Stimulated activated CD4-positive, alpha-beta T cell treated with anti-CD3 and anti-CD28 coated beads, Interleukin-12 subunit alpha, Interleukin-12 subunit beta, amount 100 ng/mL, for 24 hours (primary cell): Measurements from ENCODE around the gene EXOC6.
"Not testable (repeated sequence)": the region's sequence is repeated elsewhere in the genome, so short reads cannot be mapped to it uniquely, and the experiment has no call there.

ENCODE experiments used
- DNase-seq, 2 experiments: peaks; one replicate each; pipeline ENCODE4 v3.0.0-alpha.2; 2020; ENCODE audit warnings: low read depth in 2 of 2

EXOC6 gene

DNA sequence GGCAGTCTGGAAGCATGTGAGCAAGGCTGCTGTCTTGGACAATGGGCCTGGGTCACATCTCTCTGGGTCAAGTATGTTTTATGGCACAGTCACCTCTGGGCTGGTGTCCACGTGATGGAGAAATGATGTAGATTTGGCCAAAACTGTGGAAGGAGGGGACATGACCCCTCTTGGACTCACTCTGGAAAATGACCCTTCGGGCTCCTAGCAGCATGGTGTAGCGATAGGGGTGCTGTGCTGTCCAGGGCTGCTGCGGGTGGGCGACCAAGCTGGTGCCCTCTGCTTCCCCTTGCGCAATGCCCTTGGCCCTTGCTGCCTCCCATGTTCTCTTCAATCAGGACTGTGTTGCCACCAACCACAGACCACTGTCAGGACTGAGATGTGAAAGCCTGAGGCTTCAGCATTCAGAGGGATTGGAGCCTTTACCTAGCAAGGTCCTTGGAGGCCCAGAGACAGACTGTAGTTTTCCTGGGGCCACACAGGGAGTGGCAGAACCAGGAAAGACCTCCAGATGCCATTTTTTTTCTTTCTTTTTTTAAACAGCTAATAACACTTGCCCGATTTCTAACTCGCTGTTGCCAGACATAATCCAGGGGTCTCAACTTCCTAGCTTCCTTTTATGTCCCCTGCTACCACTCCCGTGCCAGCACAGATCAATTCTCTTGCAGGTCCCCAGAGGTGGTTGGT, 231.5 kb downstream of the EXOC6 start:
- no peak for DNase-seq

DNA sequence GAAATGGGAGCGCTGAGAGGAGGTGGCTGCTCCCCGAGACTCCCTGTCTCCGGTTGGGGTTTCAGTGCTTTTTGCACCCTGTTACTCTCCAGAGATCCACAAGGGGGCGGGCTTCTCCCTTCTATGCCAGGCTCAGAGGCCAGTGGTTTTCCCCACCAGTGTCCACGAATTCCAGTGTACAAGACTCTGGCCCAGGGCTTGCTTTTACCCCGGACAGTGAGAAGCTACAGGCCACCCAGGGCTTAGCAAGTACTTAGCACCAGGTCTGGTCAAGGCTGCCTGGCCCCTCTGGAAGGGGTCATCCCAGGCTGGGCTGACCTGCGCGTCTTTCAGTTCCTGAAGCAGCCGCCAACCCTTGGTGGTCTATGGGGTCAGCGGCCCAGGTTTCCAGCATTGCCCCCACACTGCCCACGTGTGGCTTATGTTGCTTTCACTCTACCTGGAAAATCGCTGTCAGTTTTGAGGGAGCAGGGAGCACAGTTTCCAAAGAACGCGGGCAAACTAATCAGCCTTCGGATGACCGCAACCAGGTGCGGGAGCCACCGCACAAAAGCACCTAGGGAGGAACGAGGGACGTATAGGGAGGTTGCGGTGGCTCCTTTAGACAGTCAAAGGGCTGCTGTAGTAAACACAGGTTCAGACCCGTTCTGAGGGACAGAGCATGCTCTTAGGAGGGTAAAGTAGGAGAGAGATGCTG, 232.2 kb downstream of the EXOC6 start:
- DNase-seq: no peak

DNA sequence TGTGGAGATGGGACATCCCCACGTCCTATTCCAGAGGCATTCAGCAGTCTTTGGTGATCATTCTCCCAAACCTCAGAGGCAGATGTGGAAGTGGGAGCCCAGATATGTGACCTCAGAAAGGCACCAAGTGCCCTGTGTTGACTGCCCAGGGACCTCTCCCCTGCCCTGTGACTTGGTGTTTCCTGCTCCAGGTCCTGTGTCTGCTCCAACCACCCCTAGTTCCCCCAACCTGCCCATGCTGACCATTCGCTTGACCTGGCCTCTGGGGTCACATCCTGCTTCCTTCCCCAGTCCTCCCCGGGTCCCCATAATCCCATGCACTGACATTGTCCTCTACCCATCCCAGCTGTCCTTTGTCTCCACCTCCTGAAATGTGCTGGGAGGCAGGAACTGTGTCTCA, 233.0 kb downstream of the EXOC6 start:
- DNase-seq: no peak

DNA sequence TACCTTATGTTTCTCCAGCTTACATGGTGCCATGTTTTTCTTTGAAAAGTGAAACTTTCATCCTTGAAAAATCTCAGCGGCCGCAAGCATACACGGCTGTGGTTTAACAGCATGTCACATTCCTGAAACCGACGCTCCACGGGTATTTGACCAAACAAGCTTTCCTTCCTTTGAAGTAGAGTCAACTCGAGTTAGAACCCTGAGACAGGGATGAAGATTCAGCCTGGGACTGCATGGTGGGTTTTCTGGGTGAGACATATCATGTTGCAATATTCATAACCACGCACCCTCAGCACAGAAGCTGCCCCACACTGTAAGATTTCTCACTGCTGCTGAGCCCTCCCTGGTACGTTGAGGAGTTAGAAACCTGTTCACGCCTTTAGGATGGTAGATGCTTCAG, 233.5 kb downstream of the EXOC6 start:
- DNase-seq: no peak

DNA sequence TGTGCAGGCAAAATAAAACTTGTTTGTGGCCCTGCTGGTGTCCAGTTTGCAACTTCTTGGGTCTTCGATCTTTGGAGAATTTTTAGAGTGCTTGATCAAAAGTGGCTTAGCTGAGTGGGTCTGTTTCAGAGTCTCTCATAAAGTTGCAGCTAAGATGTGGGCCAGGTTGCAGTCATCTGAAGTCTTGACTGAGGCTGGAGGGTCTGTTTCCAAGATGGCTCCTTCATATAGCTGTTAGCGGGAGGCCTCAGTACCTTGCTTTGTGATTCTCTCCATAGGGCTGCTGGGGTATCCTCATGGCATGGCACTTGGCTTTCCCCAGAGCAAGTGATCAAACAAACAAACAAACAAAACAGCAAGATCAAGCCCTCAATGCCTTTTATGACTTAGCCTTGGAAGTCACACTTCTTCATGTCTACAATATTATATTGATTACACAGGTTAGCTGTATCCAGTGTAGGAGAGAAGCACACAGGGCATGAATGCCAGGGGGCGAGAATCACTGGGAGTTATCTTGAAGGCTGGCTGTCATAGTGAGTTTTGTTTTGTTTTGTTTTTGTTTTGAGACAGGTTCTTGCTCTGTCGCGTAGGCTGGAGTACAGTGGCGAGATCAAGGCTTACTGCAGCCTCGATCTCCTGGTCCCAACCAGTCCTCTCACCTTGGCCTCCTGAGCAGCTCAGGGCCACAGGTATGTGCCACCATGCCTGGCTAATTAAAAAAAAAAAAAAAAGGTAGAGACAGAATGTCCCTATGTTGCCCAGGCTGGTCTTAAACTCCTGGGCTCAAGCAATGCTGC, 235.6 kb downstream of the EXOC6 start:
- DNase-seq: no peak

DNA sequence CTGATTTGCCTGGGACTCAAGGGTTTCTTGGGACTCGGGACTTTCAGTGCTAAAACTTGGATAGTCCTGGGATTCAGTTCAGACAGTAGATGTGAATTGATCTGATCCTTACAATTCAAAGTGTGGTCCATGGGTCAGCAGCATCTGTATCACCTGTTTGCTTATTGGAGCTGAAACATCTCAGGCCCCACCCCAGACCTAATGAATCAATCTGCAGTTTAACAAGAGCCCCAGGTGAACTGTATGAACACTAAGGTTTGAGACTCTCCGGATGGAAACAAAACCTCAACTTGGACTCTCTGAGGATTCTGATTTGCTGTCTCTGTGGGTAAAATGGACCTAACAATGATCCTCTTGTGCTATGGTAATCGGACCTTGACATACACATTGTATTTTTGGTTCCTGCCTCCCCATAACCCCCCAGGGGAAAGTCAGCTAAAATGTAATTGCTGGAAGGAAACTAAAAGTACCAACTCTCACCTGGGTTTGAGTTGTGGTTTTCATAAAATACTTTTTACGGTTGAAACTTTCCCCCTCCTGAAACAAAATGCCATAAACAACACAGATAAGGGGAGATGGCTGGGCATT, 237.0 kb downstream of the EXOC6 start:
- DNase-seq: no peak

DNA sequence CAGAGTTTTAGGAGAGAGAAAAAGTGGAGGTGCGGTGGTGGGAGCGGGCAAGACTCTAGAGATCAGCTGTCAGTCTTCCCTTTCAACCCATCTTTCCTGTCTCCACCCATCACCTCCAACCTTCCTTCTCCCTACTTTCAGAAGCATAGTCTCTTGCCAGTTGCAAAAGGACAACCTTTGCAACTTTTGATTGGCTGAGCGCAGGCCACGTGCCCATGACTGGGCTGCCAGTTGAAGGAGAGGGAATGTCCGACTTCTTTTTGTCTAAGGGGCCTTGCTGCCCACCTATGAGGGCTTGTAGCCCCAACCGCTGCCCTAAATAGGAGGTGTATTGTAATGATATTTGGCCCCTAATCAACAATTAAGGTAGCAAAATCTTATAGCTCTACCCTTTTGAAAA, 238.0 kb downstream of the EXOC6 start:
- DNase-seq: no peak

DNA sequence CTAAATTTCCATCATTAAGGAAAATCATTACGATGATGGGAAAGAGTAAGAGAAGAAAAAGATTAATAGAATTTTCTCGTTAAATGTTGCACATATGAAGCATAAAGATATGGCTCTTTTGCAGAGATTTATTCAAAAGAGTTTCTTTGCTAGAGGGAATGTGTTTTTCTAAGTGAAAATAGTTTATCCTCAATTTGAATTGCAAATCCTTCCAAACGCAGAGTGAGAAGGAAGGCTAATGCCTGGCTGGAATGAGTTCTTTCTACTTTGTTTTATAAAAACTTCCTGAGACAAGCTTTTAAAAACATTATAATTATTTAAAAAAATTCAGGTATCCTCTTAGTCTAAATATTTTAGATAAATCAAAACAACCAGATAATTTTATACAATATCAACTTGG, 239.5 kb downstream of the EXOC6 start:
- DNase-seq: no peak

DNA sequence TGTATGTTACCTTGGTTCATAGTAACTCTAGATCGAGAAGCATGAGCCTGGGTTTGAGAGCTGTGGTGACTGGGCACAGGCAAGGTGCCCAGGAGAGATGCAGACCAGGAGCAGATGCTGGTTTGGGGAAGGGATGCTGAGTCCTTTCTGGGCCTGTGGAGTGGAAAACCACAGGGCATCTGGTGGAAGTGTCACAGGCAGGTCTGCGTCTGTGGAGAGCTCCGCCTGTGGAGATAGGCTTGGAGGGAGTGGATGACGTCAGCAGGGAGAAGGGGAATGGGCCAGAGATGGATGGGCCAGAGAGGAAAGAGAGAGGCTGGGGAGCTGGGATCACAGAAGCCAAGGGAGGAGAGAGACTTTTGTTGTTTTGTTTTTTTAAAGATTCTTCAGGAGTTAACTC, 240.1 kb downstream of the EXOC6 start:
- no peak for DNase-seq

DNA sequence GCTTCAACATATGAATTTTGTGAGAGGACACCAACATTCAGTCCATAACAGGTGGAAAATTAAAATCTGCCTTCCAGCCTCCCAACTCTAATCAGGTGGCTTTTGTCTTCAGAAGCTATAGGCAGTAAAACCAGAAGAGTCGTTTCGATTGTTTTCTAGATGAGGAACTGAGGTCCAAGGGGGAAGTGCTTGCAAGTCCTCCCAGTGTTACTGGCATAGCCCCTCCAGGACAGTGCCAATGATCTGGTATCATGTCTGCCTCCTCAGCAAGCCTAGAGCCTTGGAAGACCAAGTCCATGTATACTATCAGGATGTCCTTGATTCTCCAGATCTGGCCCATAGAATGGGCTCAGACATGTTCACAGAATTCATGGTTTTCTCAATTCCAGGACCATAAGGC, 242.3 kb downstream of the EXOC6 start:
- no peak for DNase-seq

DNA sequence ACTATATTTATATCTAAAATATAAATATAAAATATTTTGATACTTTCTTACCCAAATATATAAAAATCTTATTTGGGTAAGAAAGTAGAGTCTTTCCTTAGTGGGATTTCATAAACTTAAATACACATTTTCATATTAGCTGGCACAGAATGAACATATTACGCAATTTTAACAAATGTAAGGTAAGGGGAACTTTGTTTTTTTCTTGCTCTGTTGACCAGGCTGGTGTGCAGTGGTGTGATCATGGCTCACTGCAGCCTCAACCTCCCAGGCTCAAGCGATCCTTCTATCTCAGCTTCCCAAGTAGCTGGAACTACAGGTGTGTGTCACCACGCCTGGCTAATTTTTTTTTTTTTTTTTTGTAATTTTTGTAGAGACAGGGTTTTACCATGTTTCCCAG, 243.6 kb downstream of the EXOC6 start:
- DNase-seq: no peak

DNA sequence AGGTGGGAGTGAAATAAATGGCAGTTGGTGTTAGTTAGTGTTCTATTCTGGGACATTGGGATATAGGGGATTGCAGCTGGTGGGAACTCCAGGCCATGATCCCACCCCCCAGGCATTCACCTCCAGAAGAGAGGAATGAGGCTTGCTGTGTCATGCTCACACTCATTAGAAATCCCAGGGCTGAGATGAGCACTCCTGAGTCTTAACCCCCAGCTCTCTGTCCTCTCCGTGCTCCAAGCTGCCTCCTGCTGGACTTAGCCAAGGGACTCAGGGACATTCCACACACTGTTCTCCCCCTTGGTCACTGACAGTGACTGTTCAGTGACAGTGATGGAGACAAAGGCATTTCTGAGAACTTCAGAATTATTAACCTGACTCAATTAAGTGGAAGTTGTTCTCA, 246.9 kb downstream of the EXOC6 start:
- DNase-seq: no peak

DNA sequence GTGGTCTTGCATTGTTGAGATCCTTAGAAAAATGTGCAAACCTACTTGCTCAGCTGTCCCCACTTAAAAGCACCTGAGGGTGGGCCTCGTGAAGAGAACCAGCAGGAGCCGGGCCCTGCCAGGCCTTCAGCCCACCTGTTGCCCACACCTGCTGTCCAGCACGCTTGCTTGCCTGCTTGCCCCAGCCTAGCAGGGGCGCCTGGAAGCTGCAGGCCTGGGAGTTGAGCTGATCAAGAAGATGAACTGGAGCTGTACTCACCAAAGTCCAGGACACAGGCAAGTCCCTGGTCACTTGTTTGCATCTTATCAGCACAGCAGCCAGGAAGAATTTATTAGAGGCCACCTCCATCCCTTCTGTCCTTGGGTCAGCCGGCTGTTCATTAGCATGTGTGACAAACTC, 248.6 kb downstream of the EXOC6 start:
- no peak for DNase-seq

DNA sequence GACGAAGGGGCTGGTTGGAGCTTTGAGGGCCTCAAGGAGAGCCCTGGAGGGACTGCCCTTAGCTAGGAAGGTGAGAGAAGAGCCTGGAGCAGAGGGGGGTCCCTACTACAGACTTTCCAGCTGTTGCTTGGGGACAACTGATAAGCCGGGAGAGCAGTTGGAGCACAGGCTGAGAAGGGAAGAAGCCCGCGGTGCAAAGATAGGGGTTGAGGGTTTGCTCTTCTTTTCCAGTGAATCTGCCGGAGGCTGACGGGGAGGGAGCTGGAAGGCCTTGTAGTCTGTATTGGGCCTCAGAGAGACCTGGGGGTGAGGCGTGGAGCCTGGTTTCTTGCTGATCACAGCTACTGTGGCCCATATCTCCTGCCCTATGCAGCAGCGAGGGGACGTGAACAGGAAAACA, 249.1 kb downstream of the EXOC6 start:
- no peak for DNase-seq

DNA sequence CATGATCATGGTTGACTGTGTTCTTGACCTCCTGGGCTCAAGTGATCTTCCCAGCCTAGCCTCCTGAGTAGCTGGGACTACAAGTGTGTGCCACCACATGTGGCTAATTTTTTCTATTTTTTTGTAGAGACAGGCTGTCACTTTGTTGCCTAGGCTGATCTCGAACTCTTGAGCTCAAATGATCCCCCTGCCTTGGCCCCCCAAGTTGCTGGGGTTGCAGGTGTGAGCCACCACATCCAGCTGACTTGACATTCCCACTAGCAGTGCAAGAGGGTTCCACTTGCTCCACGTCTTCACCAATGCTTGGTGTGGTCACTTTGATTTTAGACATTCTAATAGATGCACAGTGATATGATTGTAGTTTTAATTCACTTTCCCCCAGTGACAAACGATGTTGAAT, 250.5 kb downstream of the EXOC6 start:
- no peak for DNase-seq

DNA sequence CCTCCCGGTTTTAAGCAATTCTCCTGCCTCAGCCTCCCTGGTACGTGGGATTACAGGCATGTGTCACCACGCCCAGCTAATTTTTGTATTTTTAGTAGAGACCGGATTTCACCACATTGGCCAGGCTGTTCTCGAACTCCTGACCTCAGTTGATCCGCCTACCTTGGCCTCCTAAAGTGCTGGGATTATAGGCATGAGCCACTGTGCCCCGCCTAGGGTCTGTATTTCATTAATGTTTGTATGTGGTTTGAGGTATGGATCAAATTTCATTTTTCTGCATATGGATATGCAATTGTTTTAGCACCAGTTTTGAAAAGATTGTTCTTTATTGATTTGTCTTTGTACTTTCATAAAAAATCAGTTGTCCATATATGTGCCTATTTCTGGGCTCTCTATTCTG, 251.3 kb downstream of the EXOC6 start:
- DNase-seq: no peak

DNA sequence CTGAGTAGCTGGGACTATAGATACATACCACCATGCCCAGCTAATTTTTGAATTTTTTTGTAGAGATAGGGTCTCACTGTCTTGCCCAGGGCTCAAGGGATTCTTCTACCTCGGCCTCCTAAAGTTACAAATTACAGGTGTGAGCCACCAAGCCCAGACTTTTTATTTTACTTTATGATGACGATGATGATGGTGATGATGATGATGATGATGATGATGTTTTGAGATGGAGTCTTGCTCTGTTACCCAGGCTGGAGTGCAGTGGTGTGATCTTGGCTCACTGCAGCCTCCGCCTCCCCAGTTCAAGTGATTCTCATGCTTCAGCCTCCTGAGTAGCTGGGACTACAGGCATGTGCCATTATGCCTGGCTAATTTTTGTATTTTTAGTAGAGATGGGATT, 252.8 kb downstream of the EXOC6 start:
- not testable (repeated sequence) for DNase-seq

DNA sequence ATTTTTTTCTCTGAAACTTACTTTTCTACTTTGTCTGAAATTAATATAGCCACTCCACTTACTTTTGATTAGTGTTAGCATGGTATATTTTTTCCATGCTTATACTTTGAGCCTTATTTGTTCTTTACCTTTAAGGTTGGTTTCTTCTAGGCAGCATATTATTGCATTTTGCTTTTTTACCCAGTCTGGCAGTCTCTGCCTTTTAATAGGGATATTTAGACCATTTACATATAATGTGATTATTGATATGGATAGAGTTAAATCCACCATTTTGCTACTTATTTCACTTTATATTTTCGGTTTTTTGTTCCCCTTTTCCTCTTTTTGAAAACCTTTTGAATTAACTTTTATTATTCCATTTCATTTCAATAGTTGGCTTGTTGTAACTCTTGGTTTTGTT, 255.6 kb downstream of the EXOC6 start:
- DNase-seq: no peak

DNA sequence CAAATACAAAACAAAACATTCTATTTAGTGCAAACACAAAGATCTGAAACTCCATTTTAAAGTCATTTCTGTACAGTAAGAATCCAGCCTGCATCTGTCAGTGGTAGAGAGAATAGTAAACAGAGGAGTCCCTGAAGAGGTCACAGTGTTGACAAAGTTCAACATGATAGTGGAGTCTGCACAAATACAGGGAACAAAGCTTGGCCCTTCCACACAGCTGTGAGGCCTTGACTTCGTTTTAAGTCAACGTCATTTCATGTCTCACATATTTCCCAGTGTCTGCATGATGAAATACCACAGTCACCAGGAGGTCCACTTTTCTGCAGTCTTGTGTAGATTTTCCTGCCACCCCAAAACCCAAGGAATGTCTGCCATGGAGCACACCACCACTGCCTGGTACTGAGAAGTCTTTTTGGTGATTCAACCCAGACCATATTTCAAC, 258.3 kb downstream of the EXOC6 start:
- no peak for DNase-seq
